Nephron (organoid): ENCODE results near the gene FAM131C.
"Not testable (repeated sequence)": the region's sequence is repeated elsewhere in the genome, so short reads cannot be mapped to it uniquely, and the experiment has no call there.

Experiments
- H3K27ac Mint-ChIP-seq, 3 experiments: 2 replicates each; pipeline ENCODE4 v1.8.0; 2020; ENCODE audit warnings: mixed read lengths in 3 of 3, mild to moderate bottlenecking in 2 of 3, moderate library complexity in 1 of 3
- H3K27me3 Mint-ChIP-seq: 2 replicates; pipeline ENCODE4 v1.8.0; 2021; ENCODE audit warnings: low read depth, mild to moderate bottlenecking, moderate library complexity, mixed read lengths
- H3K36me3 Mint-ChIP-seq: 2 replicates; pipeline ENCODE4 v1.8.0; 2020; ENCODE audit warnings: low read depth, mixed read lengths
- H3K4me1 Mint-ChIP-seq: 2 replicates; pipeline ENCODE4 v1.8.0; 2020; ENCODE audit warnings: mixed read lengths
- H3K4me3 Mint-ChIP-seq, 3 experiments: 2 replicates each; pipeline ENCODE4 v1.8.0; 2020; ENCODE audit warnings: mild to moderate bottlenecking in 3 of 3, mixed read lengths in 3 of 3, moderate library complexity in 2 of 3
- H3K9me3 Mint-ChIP-seq: 2 replicates; pipeline ENCODE4 v1.8.0; 2020; ENCODE audit warnings: mixed read lengths
- CTCF ChIP-seq, 3 experiments: fragments of 200-600 bp; sonication (generic); IDR thresholded peaks; one replicate each; pipeline ENCODE4 v1.5.0; 2021; ENCODE audit warnings: antibody characterized with exemption in 3 of 3; ENCODE audit not compliant: unreplicated experiment in 3 of 3

The FAM131C gene

DNA sequence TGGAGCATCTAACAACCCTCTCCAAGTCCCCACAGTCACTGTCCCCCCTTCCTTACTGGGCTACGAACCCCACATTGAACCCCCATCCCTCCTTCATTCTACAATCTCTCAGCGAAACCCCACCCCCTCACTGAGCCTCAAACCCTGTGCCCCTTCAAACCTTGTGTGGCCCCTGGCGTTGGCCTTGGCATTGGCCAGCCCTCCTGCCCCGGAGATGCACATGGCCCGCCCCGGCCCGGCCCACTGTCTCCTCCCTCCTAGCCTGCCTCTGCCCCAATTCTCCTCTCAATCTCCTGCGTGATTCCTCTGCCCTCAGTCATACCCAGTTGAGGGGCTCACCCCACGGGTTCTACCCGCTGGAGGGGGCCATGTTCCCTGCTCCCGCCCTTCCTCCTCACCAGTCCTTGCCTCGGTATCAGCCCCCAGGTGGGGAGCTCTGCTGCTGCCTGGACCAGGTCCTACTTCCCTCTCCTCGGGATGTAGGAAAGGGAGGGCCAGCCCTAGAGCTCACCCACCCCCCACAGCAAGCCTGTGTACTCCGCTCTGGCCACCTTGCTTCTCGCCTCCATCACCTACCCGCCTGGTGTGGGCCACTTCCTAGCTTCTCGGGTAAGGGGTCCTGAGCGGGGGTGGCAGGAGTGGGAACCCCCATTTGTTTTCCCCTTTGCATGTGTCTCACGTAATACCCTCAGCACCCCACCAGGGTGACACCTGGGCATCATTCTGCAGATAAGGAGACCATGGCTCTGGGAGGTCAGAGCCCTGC is 45.0 kb downstream of the FAM131C start:
- Mint-ChIP-seq H3K4me1 (peaks cover 4% of the 10 kb centered on the region), H3K9me3 (no peaks in the 10 kb centered on the region), H3K4me3 (peak overlapping the region in 1 of 3 experiments; percentile 46), H3K27ac (no peak overlapping the region), H3K36me3 (no peaks in the 10 kb centered on the region), H3K27me3 (peaks cover 43% of the 10 kb centered on the region)
- no peak for TF ChIP-seq CTCF (IDR thresholded peaks at IDR 0.05; ENCODE audit: unreplicated experiment in 3 of 3)

- no peak overlapping the region for H3K4me3 Mint-ChIP-seq
- H3K27me3 Mint-ChIP-seq = peaks cover 41% of the 10 kb centered on the region
- TF ChIP-seq CTCF (IDR thresholded peaks at IDR 0.05; ENCODE audit: unreplicated experiment in 3 of 3) = no peak
- H3K4me1 Mint-ChIP-seq = peaks cover 4% of the 10 kb centered on the region
- H3K27ac Mint-ChIP-seq = no peak overlapping the region
- H3K36me3 Mint-ChIP-seq = no peaks in the 10 kb centered on the region
- no peaks in the 10 kb centered on the region for H3K9me3 Mint-ChIP-seq
Measured at GRCh38 chr1:16026723-16027484, 46.5 kb downstream of the FAM131C start.

DNA sequence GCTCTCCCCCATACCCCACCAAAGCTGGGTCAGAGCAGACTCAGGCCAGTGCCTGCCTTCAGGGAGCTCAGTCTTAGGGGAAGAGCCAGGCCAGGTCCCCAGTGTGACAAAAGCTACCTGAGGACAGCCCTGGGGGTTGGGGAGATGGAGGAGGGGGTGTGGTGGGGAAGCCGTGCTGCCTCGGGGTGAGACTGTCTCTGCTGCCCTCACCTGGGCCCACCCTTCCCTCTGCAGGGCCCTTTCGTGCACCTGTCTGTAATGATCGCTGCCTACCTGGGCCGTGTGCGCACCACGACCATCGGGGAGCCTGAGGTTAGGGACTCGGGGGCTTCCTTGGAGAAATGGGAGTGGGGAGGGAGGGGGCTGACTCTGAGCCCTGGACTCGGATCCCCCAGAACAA is 47.1 kb downstream of the FAM131C start:
- not testable (repeated sequence) for H3K27ac Mint-ChIP-seq, H3K4me1 Mint-ChIP-seq, H3K4me3 Mint-ChIP-seq, H3K9me3 Mint-ChIP-seq, H3K36me3 Mint-ChIP-seq
- peaks cover 46% of the 10 kb centered on the region for H3K27me3 Mint-ChIP-seq

GRCh38 chr1:16023050-16023653 is 50.3 kb downstream of the FAM131C start:
- Mint-ChIP-seq H3K4me1 (peaks cover 24% of the 10 kb centered on the region), H3K36me3 (no peaks in the 10 kb centered on the region), H3K27ac (no peak overlapping the region), H3K4me3 (no peak overlapping the region), H3K9me3 (no peaks in the 10 kb centered on the region), H3K27me3 (peaks cover 32% of the 10 kb centered on the region)
- TF ChIP-seq CTCF (IDR thresholded peaks at IDR 0.05; ENCODE audit: unreplicated experiment in 3 of 3) = no peak

- peaks cover 28% of the 10 kb centered on the region for H3K4me1 Mint-ChIP-seq
- H3K27ac Mint-ChIP-seq = peak overlapping the region in 2 of 3 experiments; percentile 73 to 89
- no peaks in the 10 kb centered on the region for H3K36me3 Mint-ChIP-seq
- TF ChIP-seq CTCF (IDR thresholded peaks at IDR 0.05; ENCODE audit: unreplicated experiment in 3 of 3) = no peak
- no peak overlapping the region for H3K4me3 Mint-ChIP-seq
- no peaks in the 10 kb centered on the region for H3K9me3 Mint-ChIP-seq
- peaks cover 26% of the 10 kb centered on the region for H3K27me3 Mint-ChIP-seq
Measured at GRCh38 chr1:16022393-16022792, 51.1 kb downstream of the FAM131C start.

- TF ChIP-seq CTCF (IDR thresholded peaks at IDR 0.05; ENCODE audit: unreplicated experiment in 3 of 3) = no peak
- H3K27ac Mint-ChIP-seq = peak within 1 kb of the TSS; percentile 67 to 89 (median 73)
Measured at GRCh38 chr1:16021681-16022080, 51.8 kb downstream of the FAM131C start, which contains the start of gene CLCNKA. TSS of gene CLCNKA (plus strand) at chr1:16022036. CDS start at chr1:16022620, 584 bp downstream.

GRCh38 chr1:16020878-16021277 is 52.6 kb downstream of the FAM131C start:
- not testable (repeated sequence) for H3K4me3 Mint-ChIP-seq, H3K36me3 Mint-ChIP-seq, H3K27ac Mint-ChIP-seq, H3K9me3 Mint-ChIP-seq
- H3K4me1 Mint-ChIP-seq = peaks cover 35% of the 10 kb centered on the region
- peaks cover 26% of the 10 kb centered on the region for H3K27me3 Mint-ChIP-seq

More at GRCh38 chr1:16021681-16022080, 51.8 kb downstream of the FAM131C start, which contains the start of gene CLCNKA:
- Mint-ChIP-seq H3K4me1 (peaks cover 34% of the 10 kb centered on the region), H3K4me3 (peak within 1 kb of the TSS in 1 of 3 experiments; percentile 6), H3K27me3 (peaks cover 26% of the 10 kb centered on the region), H3K9me3 (no peaks in the 10 kb centered on the region), H3K36me3 (no peaks in the 10 kb centered on the region)
